HG03378 (cell line): ENCODE measurements around the gene DNAL1.
"Not testable (repeated sequence)": the region's sequence is repeated elsewhere in the genome, so short reads cannot be mapped to it uniquely, and the experiment has no call there.

Experiments used
- ATAC-seq: cut with Tn5 transposase; IDR thresholded peaks from one replicate; pipeline ENCODE4 v1.9.1; 2021; ENCODE audit warnings: mild to moderate bottlenecking, moderate library complexity; ENCODE audit not compliant: unreplicated experiment

Gene DNAL1, protein sequence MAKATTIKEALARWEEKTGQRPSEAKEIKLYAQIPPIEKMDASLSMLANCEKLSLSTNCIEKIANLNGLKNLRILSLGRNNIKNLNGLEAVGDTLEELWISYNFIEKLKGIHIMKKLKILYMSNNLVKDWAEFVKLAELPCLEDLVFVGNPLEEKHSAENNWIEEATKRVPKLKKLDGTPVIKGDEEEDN

DNA sequence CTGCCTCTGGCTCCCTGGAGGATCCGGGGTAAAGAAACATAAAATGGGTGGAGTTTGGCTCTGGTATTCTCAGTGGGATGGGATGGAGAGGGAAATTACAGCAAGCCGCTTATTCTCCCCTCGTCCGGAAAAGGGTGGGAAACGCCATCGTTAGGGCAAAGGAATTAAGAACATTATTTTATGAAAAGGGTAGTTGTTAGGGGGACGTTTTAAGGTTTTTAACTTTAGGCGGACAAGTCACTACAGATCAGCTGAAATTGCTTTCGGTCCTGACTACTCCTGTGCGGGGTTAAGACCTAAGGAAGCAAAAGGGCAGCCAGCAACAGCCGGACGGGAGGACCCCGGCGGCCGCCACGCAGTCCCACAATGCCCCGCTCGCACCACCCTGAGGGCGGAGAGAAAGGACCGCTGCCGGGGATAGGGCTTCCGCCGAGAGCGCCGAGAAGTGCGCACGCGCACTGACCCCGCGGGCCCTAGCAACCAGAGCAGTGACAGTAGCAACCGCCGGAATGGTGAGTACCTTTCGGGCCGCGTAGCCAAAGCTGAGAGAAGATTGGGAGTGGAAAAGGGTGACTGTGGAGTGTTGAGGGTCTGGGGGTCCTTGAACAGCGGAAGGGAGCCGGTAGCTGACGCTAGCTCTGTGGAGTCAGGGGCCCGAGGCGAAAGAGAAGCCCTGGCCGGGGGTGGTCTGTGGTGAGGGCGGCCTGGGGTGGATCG is at the start of gene DNAL1:
Gene DNAL1, plus strand, starts transcription at position 456 of the 717 bp plus-strand sequence. Its CDS starts 54 bp downstream, at position 510.
- peak; percentile 89 for ATAC-seq

DNA sequence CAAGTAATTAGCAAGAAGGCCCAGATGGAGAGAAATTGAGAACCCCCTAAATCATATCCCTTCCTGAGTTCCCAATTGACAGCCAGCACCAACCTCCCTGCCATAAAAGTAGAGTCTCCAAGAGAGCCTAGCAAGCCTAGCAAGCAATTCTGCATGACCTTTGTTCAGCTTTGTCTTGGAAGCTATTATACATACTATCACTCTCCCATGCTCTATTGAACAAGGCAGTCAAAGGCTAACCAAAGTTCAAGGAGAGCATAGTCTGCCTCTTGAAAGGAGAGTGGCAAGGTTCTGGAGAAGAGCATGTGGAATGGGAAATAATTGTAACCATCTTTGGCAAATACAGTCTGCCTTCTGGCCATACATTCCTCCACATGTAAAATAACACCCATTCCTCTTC is 45.3 kb upstream of the DNAL1 start:
- no peak for ATAC-seq

DNA sequence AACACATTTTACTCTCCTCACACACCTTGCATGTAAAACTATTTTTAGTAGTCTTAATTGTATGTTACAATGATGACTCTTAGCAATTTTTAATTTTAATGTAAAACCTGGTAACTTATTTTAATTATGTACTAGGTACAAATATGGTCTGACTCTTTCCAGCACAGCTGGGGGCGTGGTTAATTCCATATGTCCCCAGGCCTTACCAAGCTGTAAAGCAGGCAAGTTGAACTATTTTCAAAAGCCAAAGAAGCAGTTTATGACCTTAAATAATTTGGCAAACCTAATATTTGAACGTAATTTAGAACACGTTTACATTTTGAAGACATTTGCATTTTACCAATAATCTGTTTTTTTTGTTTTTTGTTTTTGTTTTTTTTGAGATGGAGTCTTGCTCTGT is 41.8 kb upstream of the DNAL1 start:
- no peak for ATAC-seq

DNA sequence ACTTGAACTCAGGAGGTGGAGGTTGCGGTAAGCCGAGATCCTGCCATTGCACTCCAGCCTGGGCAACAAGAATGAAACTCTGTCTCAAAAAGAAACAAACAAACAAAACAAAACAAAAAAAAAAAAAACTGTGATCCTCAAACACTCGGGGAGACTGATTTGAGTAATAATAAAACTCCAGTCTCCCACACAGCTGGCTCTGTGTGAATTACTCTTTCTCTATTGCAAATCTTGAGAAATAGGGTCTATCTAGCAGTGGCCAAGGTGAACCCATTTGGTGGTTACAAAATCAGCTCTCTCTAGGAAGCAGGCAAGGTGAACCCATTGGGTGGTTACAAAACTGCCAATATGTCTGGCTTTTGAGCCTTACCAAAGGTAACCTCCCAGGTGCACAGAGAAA is 38.5 kb upstream of the DNAL1 start:
- ATAC-seq = no peak

DNA sequence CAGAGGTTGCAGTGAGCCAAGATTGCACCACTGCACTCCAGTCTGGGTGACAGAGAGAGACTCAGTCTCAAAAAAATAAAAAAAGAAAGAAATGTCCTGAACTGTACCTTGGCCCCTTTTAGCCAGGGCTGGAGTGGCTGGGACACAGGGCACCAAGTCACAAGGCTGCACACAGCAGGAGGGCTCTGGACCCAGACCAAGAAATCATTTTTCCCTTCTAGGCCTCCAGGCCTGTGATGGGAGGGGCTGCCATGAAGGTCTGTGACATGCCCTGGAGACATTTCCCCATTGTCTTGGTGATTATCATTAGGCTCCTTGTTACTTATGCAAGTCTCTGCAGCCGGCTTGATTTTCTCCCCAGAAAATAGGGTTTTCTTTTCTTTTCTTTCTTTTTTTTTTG is 37.5 kb upstream of the DNAL1 start:
- no peak for ATAC-seq

DNA sequence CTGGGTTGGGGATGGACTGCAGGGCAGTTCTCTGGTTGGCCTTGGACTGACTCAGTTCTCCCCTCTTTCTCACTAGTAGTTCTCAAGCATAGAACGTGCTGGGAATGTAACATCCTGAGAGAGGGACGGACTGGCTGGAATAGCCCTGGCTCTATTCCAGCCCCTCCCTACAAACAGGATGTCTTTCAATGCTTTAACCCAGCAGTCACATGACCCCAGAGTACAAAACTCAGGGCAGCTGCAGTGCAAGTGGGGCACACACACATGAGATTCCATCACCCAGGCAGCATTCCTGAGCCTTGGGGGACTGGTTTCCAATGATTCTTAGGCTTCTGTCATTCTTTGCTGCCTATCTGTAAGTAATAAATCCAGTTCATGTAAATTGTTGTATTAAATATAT is 34.1 kb upstream of the DNAL1 start:
- no peak for ATAC-seq

DNA sequence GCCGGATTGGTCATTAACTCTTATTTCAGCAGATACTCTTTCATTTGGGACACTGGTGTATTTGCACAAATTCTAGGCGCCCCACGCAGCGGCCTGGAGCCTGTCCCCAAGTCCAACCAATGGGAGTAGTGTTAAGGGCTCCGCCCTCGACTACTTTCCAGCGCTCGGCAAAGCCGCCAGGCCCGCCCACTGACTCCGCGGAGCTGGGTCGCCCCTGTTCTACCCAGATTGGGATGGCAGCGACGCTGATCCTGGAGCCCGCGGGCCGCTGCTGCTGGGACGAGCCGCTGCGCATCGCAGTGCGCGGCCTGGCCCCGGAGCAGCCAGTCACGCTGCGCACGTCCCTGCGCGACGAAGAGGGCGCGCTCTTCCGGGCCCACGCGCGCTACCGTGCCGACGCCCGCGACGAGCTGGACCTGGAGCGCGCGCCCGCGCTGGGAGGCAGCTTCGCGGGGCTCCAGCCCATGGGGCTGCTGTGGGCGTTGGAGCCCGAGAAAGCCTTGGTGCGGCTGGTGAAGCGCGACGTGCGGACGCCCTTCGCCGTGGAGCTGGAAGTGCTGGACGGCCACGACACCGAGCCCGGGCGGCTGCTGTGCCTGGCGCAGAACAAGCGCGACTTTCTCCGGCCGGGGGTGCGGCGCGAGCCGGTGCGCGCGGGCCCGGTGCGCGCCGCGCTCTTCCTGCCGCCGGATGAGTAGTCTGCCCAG is 32.3 kb upstream of the DNAL1 start, which contains the start of gene ACOT6:
Gene ACOT6, plus strand, starts transcription at position 179 of the 707 bp plus-strand sequence. Its CDS starts 55 bp downstream, at position 234.
- ATAC-seq = no peak

DNA sequence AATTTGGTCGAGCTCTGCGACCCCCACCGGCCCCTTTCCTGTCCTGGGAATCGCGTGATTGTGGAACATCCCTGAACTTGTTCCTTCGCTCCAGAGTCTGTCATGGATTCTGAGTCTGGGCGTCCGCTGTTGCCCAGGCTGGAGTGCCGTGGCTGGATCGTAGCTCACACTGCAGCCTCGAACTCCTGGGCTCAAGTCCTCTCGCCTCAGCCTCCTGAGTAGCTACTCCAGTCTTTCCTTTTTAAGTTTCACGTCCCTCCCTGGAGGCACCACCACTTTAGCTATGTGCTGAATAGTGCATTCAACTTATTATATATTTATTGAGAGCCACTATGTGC is 31.8 kb upstream of the DNAL1 start:
- ATAC-seq = no peak

DNA sequence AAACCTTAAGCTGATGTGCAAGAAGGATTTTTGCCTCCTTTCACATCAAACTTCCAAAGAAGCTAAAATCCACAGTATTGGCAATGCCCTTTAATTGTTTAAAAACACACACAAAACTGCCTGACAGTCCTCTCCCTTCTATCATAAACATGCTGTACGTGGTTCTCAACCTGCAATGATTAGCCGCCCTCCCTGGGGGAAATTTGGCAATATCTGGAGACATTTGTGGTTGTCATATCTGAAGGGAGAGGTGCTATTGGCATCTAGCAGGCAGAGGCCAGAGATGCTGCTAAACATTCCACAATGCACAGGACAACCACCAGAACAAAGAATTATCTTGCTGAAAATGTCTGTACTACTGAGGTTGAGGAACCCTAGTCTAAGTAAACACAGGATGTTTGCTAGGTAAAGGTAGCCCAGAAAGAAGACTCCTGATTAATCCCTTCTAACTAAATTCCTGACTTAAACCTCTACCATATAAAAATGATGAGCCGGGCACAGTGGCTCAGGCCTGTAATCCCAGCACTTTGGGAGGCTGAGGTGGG is 31.3 kb upstream of the DNAL1 start:
- ATAC-seq = no peak

DNA sequence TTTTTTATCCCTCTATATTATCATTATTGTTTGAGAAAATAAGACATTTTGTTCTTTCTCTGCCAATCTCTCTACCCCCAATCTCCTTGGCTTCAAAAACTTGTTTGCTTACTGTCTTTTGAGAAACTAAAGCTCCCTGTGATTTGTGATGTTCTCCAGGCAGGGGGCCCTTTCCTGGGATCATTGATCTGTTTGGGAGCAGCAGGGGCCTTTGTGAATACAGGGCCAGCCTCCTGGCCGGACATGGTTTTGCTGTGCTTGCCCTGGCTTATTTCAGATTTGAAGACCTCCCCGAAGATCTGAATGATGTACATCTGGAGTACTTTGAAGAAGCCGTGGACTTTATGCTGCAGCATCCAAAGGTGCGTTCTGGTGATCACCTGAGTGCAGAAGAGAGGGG is 28.0 kb upstream of the DNAL1 start:
- no peak for ATAC-seq

DNA sequence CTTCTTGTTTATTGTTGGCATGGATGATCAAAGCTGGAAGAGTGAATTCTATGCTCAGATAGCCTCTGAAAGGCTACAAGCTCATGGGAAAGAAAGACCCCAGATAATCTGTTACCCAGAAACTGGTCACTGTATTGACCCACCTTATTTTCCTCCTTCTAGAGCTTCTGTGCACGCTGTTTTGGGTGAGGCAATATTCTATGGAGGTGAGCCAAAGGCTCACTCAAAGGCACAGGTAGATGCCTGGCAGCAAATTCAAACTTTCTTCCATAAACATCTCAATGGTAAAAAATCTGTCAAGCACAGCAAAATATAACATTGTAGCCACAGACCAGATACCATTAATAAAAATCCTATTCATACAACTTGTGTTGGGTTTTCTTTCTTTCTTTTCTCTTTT is 25.3 kb upstream of the DNAL1 start:
- no peak for ATAC-seq

DNA sequence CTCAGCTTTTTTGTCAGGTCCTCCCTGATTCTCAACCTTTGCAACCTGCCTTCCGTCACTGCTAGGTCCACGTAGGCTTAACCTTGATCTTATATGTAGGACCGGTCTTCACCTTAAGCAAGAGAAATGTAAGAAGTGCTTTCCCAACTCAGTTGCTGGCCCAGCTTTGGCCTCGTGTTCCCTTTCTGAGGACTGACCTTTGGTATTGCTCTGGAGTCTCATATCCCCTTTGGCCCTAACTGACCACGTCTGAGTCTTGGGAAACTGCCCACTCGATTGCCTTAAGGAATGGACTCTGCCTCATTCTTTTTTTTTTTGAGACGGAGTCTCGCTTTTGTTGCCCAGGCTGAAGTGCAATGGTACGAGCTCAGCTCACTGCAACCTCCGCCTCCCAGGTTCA is 24.5 kb upstream of the DNAL1 start:
- no peak for ATAC-seq

DNA sequence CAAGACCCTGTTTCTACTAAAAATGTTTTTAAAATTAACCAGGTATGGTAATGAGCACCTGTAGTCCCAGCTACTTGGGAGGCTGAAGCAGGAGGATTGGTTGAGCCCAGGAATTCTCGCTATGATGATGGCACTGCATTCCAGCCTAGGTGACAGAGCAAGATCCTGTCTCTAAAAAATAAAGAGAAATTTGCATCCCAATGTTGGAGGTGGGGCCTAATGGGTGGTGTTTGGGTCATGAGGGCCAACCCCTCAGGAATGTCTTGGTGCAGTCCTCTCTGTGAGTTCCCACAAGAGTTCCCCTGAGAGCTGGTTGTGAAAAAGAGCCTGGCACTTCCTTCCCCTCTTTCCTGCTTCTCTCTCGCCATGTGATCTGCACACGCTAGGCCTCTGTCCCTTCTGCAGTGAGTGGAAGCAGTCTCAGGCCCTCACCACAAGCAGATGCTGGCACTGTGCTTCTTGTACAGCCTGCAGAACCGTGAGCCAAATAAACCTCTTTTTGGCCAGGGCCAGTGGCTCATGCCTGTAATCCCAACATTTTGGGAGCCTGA is 21.2 kb upstream of the DNAL1 start:
- ATAC-seq = no peak

DNA sequence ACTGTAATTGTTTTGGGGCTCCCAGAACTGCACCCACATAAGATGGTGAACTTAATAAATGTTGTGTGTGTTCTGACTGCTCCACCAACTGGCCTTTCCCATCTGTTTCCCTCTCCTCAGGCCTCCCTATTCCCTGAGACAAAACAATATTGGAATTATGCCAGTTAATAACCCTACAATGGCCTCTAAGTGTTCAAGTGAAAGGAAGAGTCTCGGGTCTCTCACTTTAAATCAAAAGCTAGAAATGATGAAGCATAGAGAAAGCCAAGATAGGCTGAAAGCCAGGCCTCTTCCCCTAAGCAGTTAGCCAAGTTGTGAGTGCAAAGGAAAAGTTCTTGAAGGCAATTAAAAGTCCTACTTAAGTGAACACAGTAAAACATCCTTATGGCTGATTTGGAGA is 19.1 kb upstream of the DNAL1 start:
- no peak for ATAC-seq

DNA sequence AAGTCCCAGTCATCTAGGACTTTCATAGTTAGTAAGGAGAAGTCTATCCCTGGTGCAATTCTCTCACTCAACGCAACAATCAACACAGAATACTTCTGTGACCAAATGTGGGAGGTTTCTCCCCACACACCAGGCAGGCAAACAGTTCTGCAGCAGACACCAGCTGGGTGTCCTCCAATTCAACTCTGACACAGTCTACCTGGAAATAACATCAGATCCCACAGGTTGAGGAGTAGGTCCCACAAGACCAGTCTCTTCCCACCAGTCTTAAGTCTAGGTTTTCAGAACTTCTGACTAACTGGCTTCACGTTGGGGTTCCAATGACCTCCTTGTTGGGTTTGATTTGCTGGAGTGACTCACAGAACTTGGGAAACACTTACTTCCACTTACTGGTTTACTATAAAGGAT is 17.6 kb upstream of the DNAL1 start:
- no peak for ATAC-seq

DNA sequence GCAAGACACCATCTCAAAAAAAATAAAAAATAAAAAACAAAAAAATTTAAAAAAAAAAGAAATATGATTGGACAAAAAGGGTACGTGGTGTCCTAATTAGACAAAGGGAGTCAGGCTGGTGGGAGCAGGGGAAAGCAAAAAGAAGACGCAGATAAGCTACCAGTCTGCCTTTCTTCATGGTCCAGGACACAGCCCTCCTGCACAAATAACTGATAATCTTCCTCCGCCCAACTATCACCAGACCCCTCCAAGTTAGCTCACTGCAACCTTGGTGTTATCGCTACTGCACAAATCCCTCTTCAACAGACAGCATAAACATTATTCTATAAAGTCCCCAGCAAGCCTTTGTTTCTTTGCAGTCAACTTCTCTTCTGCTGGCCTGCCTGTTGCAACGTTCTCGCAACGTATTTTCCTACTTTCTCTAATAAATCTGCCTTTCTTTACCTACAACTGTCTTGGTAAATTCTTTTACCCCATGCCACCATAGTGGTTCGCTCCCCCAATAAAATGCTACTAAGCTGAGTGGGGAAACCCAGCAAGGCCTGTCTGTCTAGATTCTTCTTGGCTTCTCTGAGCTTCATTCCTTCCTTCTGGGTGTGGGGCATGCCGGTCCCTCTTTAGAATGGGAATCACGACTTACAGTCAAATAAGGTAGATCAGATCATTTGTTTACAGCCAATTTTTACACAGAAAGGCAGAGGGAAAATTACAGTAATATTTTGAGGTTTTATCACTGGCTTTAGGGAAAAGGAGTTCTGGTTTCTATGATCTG is 14.6 kb upstream of the DNAL1 start:
- ATAC-seq = no peak

DNA sequence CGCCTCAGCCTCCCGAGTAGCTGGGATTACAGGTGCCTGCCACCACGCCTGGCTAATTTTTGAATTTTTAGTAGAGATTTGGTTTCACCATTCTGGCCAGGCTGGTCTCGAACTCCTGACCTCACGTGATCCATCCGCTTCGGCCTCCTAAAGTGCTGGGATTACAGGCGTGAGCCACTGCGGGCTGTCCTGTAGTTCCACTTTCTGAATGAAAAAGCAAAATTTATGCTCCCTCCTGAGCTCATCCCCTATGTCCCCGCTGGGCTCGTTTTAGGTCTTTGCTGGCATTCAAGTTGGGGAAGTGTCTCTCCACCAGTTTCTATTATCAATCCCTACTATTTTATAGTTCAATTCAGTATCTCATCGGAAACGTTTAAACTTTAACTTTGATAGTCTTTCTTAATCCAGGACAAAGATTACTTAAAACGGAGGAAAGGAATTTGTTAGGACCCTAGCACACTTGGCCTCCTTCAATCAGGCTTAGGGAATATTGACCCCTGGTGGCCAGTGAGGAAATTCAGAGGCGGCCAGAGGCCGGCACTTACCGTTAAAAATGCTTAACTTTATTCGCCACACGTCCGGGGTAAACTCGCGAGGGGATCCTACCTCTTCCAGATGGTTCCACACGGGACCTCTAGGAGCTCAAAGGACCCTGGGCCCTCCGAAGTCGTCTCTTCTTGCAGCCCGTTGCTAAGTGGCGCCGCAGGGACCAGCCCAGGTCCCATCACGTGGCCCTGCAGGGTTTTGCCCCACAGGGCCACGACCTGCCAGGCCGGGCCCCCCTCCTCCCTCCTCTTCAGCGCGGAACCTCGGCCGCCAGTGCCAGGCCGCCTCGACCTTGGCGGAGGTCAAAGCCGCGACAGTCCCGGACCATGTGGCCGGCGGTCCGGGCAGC is 11.4 kb upstream of the DNAL1 start:
- no peak for ATAC-seq

DNA sequence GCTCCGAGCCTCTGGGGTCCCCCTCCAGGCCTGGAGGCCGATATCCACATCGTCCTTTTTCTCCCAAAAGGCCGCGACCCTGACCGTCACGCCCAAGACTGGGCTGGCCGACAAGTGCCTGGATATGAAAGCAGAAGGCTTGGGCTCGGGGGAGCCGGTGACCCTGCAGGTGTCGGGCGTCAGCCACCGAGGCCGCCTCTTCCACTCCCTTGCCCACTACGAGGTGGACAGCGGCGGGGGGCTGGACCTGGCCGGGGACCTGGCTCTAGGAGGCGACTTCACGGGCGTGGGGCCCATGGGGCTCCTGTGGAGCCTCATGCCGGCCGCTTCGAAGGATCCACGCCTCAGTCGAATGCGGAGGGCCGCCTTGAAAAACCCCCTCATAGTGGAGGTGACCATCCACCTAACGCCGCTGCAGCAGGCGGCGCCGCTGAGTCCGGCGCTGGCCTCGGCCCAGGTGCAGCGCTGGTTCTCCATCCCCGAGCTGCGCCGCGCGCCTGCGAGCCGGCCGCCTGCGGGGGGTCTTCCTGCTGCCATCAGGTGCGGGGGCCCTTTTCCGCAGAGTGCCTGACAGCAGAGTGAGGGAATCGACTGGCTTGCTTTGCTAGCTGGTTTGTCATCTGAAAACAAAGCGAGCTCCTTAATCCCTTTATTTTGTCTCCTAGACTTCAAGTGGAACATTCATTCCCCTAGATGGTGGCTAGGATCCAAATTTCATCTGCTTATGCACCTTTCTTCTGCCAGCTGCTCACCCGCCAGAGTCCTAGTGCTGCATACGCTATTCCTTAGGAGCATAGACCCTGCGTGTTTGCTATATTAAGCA is 10.6 kb upstream of the DNAL1 start:
- ATAC-seq = no peak

DNA sequence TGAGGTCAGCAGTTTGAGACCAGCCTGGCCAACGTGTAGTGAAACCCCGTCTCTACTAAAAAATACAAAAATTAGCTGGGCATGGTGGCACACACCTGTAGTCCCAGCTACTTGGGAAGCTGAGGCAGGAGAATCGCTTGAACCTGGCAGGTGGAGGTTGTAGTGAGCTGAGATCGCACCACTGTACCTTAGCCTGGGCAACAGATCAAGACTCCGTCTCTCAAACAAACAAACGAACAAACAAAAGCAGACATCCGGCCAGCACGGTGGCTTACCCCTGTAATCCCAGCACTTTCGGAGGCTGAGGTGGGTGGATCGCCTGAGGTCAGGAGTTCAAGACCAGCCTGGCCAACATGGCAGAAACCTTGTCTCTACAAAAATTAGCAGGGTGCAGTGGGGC is 8.4 kb upstream of the DNAL1 start:
- ATAC-seq = not testable (repeated sequence)
